ENCODE data around the gene FBXO39.
"Not testable (repeated sequence)": the region's sequence is repeated elsewhere in the genome, so short reads cannot be mapped to it uniquely, and the experiment has no call there.

FBXO39 gene

GRCh38 chr17:6775871-6776405 lies at the start of gene FBXO39:
FBXO39 (plus strand) TSS chr17:6776215; CDS start chr17:6779869, 3,654 bp downstream.
- no peak for ATAC-seq
- no peak for DNase-seq
- Mint-ChIP-seq H3K9me3 (peaks cover 32% of the 10 kb centered on the region), H3K36me3 (ENCODE audit: low read depth) (peaks cover 34% of the 10 kb centered on the region), H3K27me3 (peaks cover 37% of the 10 kb centered on the region), H3K27ac (no peak within 1 kb of the TSS), H3K4me3 (no peak within 1 kb of the TSS), H3K4me1 (peaks cover 2% of the 10 kb centered on the region)

GRCh38 chr17:6729531-6729930 lies 46.5 kb upstream of the FBXO39 start:
- Mint-ChIP-seq H3K36me3 (ENCODE audit: low read depth) (no peaks in the 10 kb centered on the region), H3K4me1 (no peaks in the 10 kb centered on the region), H3K27ac (no peak overlapping the region), H3K27me3 (peaks cover 13% of the 10 kb centered on the region), H3K4me3 (no peak overlapping the region), H3K9me3 (no peaks in the 10 kb centered on the region)
- ATAC-seq (no peak), DNase-seq (no peak)

GRCh38 chr17:6746665-6747064 lies 29.4 kb upstream of the FBXO39 start:
- ATAC-seq; H3K4me1 Mint-ChIP-seq; H3K36me3 Mint-ChIP-seq (ENCODE audit: low read depth); DNase-seq; H3K27ac Mint-ChIP-seq; H3K9me3 Mint-ChIP-seq; H3K4me3 Mint-ChIP-seq: not testable (repeated sequence)
- H3K27me3 Mint-ChIP-seq, result peaks cover 16% of the 10 kb centered on the region

GRCh38 chr17:6748617-6749016 lies 27.4 kb upstream of the FBXO39 start:
- DNase-seq, result no peak
- Mint-ChIP-seq H3K27me3 (peaks cover 13% of the 10 kb centered on the region), H3K27ac (no peak overlapping the region), H3K9me3 (no peaks in the 10 kb centered on the region), H3K4me1 (peaks cover 16% of the 10 kb centered on the region), H3K4me3 (no peak overlapping the region), H3K36me3 (ENCODE audit: low read depth) (no peaks in the 10 kb centered on the region)
- ATAC-seq, result no peak

GRCh38 chr17:6749519-6749918 lies 26.5 kb upstream of the FBXO39 start:
- no peak overlapping the region for H3K4me3 Mint-ChIP-seq
- no peaks in the 10 kb centered on the region for H3K9me3 Mint-ChIP-seq
- ATAC-seq, result no peak
- H3K27me3 Mint-ChIP-seq, result peaks cover 11% of the 10 kb centered on the region
- no peaks in the 10 kb centered on the region for H3K36me3 Mint-ChIP-seq (ENCODE audit: low read depth)
- DNase-seq, result no peak
- H3K27ac Mint-ChIP-seq, result no peak overlapping the region
- peaks cover 19% of the 10 kb centered on the region for H3K4me1 Mint-ChIP-seq

GRCh38 chr17:6752068-6752909 lies 23.7 kb upstream of the FBXO39 start:
- H3K9me3 Mint-ChIP-seq, result no peaks in the 10 kb centered on the region
- H3K4me1 Mint-ChIP-seq, result peaks cover 37% of the 10 kb centered on the region
- peak overlapping the region; percentile 74 for H3K27ac Mint-ChIP-seq
- H3K36me3 Mint-ChIP-seq (ENCODE audit: low read depth), result peaks cover 1% of the 10 kb centered on the region
- DNase-seq (no peak), ATAC-seq (no peak)
- no peaks in the 10 kb centered on the region for H3K27me3 Mint-ChIP-seq
- H3K4me3 Mint-ChIP-seq, result no peak overlapping the region

- peaks cover 2% of the 10 kb centered on the region for H3K36me3 Mint-ChIP-seq (ENCODE audit: low read depth)
- H3K4me3 Mint-ChIP-seq, result no peak overlapping the region
- no peaks in the 10 kb centered on the region for H3K9me3 Mint-ChIP-seq
- H3K4me1 Mint-ChIP-seq, result peaks cover 43% of the 10 kb centered on the region
- no peaks in the 10 kb centered on the region for H3K27me3 Mint-ChIP-seq
- peak overlapping the region; percentile 74 for H3K27ac Mint-ChIP-seq
- peak; percentile 22 for DNase-seq
- no peak for ATAC-seq
These were observed 23.0 kb upstream of the FBXO39 start for GRCh38 chr17:6753006-6753445.

GRCh38 chr17:6753546-6753945 lies 22.5 kb upstream of the FBXO39 start:
- Mint-ChIP-seq H3K9me3 (no peaks in the 10 kb centered on the region), H3K4me3 (no peak overlapping the region), H3K27me3 (no peaks in the 10 kb centered on the region), H3K36me3 (ENCODE audit: low read depth) (peaks cover 3% of the 10 kb centered on the region), H3K4me1 (peaks cover 49% of the 10 kb centered on the region), H3K27ac (peak overlapping the region; percentile 20)
- ATAC-seq (no peak), DNase-seq (no peak)

GRCh38 chr17:6755281-6755680 lies 20.7 kb upstream of the FBXO39 start:
- peak overlapping the region; percentile 89 for H3K4me3 Mint-ChIP-seq
- H3K27ac Mint-ChIP-seq, result peak overlapping the region; percentile 92
- H3K36me3 Mint-ChIP-seq (ENCODE audit: low read depth), result peaks cover 5% of the 10 kb centered on the region
- no peak for ATAC-seq
- DNase-seq, result no peak
- H3K9me3 Mint-ChIP-seq, result no peaks in the 10 kb centered on the region
- no peaks in the 10 kb centered on the region for H3K27me3 Mint-ChIP-seq
- peaks cover 49% of the 10 kb centered on the region for H3K4me1 Mint-ChIP-seq

- peaks cover 9% of the 10 kb centered on the region for H3K36me3 Mint-ChIP-seq (ENCODE audit: low read depth)
- DNase-seq (peak; percentile 37), ATAC-seq (peak; percentile 51)
- H3K27ac Mint-ChIP-seq, result peak within 1 kb of the TSS; percentile 92
- no peaks in the 10 kb centered on the region for H3K27me3 Mint-ChIP-seq
- no peaks in the 10 kb centered on the region for H3K9me3 Mint-ChIP-seq
- peaks cover 49% of the 10 kb centered on the region for H3K4me1 Mint-ChIP-seq
- peak within 1 kb of the TSS; percentile 89 for H3K4me3 Mint-ChIP-seq
These were observed 20.3 kb upstream of the FBXO39 start, which contains the start of gene XAF1 for GRCh38 chr17:6755731-6756184. XAF1 (plus strand) TSS chr17:6756046; CDS start chr17:6756079, 33 bp downstream.

GRCh38 chr17:6756425-6757031 lies 19.5 kb upstream of the FBXO39 start:
- Mint-ChIP-seq H3K27me3 (no peaks in the 10 kb centered on the region), H3K9me3 (no peaks in the 10 kb centered on the region), H3K36me3 (ENCODE audit: low read depth) (peaks cover 13% of the 10 kb centered on the region), H3K4me1 (peaks cover 49% of the 10 kb centered on the region), H3K4me3 (peak overlapping the region; percentile 89), H3K27ac (peak overlapping the region; percentile 92)
- ATAC-seq (no peak), DNase-seq (no peak)

- DNase-seq (no peak), ATAC-seq (no peak)
- Mint-ChIP-seq H3K36me3 (ENCODE audit: low read depth) (peaks cover 24% of the 10 kb centered on the region), H3K4me3 (peak overlapping the region; percentile 6), H3K4me1 (peaks cover 41% of the 10 kb centered on the region), H3K27me3 (no peaks in the 10 kb centered on the region), H3K27ac (peak overlapping the region; percentile 5), H3K9me3 (no peaks in the 10 kb centered on the region)
These were observed 18.3 kb upstream of the FBXO39 start for GRCh38 chr17:6757747-6758146.

- DNase-seq (no peak), ATAC-seq (no peak)
- Mint-ChIP-seq H3K36me3 (ENCODE audit: low read depth) (peaks cover 57% of the 10 kb centered on the region), H3K27me3 (no peaks in the 10 kb centered on the region), H3K27ac (no peak overlapping the region), H3K9me3 (peaks cover 11% of the 10 kb centered on the region), H3K4me3 (no peak overlapping the region), H3K4me1 (peaks cover 17% of the 10 kb centered on the region)
These were observed 14.2 kb upstream of the FBXO39 start for GRCh38 chr17:6761779-6762178.

- H3K27ac Mint-ChIP-seq, result no peak overlapping the region
- H3K27me3 Mint-ChIP-seq, result no peaks in the 10 kb centered on the region
- H3K4me3 Mint-ChIP-seq, result no peak overlapping the region
- no peaks in the 10 kb centered on the region for H3K4me1 Mint-ChIP-seq
- H3K9me3 Mint-ChIP-seq, result peaks cover 63% of the 10 kb centered on the region
- DNase-seq, result no peak
- H3K36me3 Mint-ChIP-seq (ENCODE audit: low read depth), result peaks cover 93% of the 10 kb centered on the region
- no peak for ATAC-seq
These were observed 7.6 kb upstream of the FBXO39 start for GRCh38 chr17:6768447-6768846.

GRCh38 chr17:6772016-6772415 lies 4.0 kb upstream of the FBXO39 start:
- Mint-ChIP-seq H3K27me3 (peaks cover 13% of the 10 kb centered on the region), H3K27ac (no peak overlapping the region), H3K36me3 (ENCODE audit: low read depth) (peaks cover 72% of the 10 kb centered on the region), H3K4me3 (no peak overlapping the region), H3K9me3 (peaks cover 63% of the 10 kb centered on the region), H3K4me1 (peaks cover 2% of the 10 kb centered on the region)
- ATAC-seq (no peak), DNase-seq (no peak)

All from activated naive CD8-positive, alpha-beta T cell treated with anti-CD3 and anti-CD28 coated beads, Interleukin-2, amount 50 U/mL, for 24 hours (primary cell).